GM19193 (cell line): ENCODE measurements around the gene SLC9C2.

Experiments
- POLR2A ChIP-seq: IDR thresholded peaks from 4 replicates; pipeline ENCODE4 v1.6.1; 2011; ENCODE audit not compliant: insufficient read depth, insufficient read length; ENCODE audit errors: extremely low read depth

Gene SLC9C2, protein sequence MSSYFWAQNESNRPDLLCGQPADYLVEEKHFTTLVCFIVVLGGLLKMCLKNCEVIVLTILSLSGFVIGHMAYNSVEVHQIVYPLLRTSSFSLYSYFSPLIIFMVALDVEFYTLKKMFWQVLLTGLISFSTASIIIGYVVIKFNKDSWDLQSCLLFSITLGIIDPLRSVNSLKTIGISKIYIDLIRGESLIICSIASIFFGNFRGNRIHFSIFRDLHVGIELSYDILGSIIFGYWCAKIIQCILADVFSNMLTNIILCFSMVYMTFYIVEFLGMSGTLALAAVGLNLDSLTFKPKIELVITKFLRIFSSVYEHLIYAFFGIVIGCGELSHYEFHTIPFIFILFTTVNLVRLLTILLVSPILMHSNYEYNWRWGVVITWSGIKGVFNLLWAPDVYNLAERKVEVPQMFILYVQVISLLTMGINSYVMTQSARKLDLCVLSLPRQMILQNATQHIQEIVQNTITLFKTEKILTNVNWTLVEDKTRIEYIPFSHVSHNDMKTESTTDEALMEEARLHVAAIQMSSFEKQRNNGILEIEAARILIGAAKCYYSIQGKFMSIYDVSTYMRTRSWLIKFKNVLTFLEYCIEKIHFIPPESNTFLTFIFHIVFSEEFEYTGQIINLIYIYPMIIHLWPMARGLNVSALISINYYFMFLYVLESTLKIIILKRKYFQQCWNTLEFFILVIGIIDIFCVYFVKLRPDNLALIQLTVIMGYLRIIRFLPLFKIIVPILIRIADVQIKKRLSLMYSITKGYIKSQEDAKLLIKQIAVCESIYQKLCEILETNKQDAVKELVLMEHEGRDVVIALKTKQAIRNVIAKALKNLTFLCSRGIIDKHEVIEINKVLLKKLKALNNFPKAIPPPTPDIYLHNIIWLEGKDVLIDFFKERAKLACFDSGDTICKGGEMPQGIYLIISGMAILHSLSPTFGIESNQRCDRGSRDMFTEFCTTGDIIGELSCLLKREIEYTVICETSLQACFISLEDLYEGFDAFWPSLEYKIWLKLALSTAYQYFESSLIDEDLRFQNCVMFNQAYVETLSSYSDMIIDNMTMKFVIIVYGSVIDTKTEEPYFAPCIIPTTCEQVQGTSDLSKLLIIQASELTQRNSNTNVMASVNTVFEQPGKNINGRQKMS

DNA sequence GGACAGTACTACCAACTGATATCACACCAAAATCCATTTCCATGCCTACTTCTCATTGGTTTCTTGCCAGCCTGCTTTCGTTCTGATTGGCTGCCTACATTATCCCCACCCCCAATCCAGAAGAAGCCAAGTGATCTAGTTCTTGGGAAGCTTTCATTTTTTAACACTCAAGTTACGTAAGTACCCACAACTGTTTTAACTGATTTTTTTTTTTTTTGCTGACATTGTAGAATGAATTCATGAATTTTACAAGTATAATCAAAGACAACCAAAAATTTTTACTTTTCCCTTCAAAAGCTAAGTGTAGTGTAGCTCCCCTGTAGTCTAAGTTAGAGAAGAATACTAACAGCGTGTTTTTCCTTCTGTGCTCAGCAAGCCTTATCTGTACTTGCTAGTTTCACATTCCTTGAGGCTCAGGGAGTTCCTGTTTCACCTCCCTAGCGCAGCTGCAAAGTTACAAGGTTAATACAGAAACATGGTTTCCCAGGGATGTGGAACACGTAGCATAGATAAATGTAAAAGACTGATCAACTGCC is at the start of gene SLC9C2:
SLC9C2 (minus strand) TSS at position 17 of the 536 bp plus-strand sequence. CDS start 1,296 bp downstream, outside the sequence.
- TF ChIP-seq POLR2A: no peak

DNA sequence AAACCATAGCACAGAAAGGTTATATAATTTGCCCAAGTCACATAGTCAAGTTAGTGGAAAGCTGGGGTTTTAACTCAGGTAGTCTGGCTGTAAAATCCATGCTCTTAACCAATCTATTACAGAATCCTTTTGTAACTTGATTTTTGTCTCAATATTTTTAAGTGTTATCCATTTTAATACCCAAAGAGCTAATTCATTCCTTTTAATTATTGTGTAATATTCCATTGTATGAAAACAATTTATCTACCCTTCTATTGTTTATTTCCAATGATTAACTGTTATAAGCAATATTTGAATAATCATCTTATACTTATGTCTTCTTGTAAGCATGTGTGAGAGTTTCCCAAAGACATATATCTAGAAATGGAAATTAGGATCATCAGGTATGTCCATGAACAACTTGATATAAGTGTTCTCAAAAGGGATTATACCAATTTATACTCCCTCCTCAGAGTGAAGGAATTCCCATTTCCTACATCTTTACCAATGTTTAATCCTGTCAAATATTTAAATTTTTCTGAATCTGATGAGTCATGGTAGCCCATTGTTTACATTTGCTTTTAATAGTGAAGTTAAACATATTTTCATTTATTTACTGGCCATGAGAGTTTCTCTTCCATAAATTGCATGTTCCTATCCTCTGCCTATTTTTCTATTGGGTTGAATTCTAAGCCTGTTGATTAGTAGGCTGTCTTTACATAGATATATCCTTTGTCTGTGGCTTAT is 46.2 kb upstream of the SLC9C2 start:
- TF ChIP-seq POLR2A: no peak

DNA sequence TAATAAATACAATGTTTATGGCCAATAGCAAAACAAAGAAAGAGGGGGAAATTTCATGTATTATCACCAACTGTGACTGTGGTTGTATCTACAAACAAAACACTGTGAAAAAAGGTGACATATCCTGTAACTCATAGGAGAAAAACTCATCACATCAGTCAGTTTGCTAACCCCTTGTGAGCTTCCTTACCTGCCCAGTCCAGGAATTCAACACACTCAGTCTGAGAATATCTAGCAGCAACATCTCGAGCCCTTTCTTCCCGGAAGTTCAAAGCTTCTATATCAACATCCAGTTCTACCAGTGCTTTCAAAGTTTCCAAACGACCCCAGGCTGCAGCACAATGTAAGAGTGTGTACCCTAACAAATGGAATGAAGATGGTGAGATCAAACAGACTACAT is 43.8 kb upstream of the SLC9C2 start:
- TF ChIP-seq POLR2A: no peak

DNA sequence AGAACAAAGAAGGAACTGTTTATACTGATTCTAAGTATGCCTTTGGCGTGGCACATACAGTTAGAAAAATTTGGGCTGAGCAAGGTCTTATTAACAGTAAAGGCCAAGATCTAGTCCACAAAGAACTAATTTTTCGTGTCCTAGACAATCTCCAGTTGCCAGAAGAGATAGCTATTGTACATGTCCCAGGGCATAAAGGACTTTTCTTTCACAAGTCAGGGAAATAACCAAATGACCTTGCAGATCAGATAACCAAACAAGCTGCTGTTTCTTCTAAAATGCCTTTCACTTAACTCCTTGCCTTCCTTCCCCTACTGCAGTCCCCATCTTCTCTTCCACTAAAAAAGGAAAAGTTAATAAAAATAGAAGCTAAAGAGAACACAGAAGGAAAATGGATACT is 36.2 kb upstream of the SLC9C2 start:
- no peak for TF ChIP-seq POLR2A

DNA sequence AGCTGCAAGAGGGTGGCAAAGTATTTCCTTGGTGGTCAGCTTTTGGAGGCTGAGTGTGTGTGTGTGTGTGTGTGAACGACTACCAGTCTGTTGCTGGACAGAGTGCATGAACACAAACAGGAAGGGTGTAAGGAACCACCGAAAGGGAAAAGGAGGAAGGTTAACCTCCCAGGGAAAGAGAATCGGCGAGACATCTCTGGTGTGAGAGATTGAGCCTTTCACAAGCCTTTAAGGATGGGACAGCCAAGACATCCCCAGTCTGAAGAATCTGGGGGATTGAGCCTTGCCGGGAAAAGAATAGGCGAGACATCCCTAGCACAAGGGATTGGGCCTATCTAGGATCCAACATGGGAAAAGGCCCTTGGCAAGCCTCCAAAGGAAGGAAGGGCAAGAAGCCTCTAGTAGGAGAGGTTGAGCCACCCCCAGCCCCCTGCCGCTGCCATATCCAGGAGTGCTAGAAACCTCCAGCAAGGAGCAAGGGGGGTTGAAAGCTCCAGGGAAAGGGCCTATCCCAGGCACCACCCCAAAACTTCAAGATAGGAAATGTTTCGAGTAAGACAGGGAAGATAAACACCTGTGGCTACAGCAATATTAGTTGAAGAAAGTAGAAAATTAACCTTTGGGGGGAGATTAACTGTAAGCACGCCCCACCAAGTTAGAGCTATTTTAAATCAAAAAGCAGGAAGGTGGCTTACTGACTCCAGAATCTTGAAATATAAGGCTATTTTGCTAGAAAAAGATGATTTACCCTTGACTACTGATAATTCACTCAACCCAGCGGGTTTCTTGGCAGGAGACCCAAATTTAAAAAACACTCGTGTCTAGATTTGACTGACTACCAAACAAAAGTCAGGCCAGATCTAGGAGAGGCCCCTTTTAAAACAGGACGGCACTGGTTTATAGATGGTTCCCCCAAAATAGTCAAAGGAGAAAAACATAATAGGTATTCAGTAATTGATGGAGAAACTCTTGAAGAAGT is 35.5 kb upstream of the SLC9C2 start:
- TF ChIP-seq POLR2A: no peak

DNA sequence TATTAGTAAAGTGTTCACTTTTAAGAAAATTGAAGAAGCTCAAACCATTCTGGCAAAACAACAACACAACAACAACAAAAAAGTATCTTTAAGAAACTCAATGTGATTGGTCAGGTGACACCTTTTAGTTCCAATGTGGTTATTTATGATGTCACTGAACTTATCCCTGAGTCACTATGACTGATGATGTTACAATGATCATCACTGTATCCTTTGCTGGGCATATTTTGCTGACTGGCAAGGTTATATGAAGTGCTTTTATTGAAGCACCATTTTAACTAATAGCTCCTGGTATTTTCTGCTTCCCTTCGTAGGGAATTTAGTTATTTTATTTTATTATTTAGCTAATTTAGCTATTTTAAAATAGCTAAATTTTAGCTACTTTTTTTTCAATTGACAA is 32.2 kb upstream of the SLC9C2 start, which contains the start of gene TEX50:
TEX50 (plus strand) TSS at position 223 of the 400 bp plus-strand sequence. CDS start 184 bp downstream, outside the sequence.
- no peak for TF ChIP-seq POLR2A

DNA sequence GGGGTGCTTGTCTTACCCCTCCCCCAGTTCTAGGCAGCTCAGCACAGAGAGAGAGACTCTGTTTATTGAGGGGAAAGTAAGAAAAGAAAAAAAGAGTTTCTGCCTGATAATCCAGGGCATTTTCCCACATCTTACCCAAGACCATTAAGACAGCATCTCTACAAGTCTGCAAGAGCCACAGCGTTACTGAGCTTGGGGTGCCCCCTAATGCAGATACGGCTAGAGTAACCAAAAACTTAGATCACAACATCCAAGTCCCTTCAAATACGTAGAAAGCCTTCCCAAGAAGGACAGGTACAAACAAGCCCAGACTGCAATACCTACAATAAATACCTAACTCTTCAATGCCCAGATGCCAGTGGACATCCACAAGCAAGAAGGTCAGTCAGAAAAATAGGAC is 26.0 kb upstream of the SLC9C2 start:
- TF ChIP-seq POLR2A: no peak

DNA sequence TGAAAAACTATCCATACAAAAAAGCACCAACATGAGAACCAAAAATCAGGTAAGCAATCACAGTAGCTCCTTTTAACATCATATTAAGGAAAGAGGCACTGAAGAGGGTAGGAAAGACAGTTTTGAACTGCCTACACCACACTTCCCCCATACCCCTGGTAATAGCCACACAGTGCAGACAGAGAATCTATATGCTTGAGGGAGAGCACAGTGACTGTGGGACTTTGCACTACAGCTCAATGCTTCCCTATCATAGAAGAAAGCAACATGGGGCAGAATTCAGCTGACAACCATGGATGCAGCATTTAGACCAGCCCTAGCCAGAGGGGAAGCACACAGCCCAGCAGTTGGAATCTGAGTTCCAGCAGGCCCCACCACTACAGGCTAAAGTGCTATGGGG is 24.4 kb upstream of the SLC9C2 start:
- TF ChIP-seq POLR2A: no peak

DNA sequence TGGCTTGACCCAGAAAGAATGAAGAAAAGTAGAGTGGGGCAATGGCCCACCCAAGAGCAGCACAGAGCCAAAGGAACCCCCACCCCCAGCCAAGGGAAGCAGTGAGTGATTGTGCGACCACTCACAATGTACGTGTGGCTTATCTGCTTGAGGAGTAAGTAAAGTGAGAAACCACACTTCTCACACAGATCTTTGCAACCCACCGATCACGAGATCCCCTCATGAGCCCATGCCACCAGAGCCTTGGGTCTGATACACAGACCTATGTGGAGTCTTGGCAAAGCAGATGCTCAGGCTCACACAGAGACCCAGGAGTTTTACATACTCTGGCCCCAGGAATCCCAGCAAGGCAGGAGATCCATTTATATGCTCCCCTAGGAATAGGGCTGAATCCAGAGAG is 14.0 kb upstream of the SLC9C2 start:
- TF ChIP-seq POLR2A: no peak

DNA sequence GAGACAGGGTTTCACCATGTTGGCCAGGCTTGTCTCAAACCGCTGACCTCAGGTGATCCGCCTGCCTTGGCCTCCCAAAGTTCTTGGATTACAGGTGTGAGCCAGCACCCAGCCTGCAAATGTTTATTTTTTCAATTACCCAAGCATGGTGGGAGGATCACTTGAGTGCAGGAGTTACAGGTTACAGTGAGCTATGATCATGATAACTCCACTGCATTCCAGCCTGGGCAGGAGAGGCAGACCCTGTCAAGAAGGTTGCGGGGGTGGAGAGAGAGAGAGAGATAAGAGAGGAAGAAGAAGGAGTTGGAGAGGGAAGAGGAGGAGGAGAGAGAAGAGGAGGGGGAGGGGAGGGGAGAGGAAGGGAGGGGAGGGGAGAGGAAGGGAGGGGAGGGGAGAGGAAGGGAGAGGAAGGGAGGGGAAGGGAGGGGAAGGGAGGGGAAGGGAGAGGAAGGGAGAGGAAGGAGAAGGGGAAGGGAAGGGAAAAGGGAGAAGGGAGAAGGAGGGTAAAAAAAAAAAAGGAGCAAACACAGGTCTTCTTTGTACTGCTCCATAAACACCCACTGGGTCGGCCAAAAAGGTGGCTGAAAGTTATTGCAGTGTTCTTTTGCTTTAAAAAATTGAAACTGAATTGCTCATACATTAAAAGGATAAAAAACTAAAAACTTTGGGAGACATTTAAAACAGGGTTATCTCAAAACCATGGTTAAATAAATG is 5.8 kb upstream of the SLC9C2 start:
- TF ChIP-seq POLR2A: no peak

DNA sequence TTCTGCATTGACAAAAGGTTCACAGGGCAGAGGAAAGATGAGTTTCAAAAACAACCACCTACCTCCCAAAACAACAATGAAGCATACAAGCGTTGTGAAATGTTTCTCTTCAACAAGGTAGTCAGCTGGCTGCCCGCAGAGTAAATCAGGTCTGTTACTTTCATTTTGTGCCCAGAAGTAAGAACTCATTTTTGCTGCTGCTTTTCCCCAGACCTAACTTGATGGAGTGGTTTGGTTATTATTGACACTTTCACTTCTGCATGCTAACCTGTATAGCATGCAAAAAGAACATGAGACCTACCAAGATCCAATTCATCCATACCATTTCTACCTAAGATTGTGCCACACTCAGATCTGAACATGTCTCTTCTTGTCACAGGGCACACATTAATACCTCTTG is 1.3 kb downstream of the SLC9C2 start:
- TF ChIP-seq POLR2A: no peak

DNA sequence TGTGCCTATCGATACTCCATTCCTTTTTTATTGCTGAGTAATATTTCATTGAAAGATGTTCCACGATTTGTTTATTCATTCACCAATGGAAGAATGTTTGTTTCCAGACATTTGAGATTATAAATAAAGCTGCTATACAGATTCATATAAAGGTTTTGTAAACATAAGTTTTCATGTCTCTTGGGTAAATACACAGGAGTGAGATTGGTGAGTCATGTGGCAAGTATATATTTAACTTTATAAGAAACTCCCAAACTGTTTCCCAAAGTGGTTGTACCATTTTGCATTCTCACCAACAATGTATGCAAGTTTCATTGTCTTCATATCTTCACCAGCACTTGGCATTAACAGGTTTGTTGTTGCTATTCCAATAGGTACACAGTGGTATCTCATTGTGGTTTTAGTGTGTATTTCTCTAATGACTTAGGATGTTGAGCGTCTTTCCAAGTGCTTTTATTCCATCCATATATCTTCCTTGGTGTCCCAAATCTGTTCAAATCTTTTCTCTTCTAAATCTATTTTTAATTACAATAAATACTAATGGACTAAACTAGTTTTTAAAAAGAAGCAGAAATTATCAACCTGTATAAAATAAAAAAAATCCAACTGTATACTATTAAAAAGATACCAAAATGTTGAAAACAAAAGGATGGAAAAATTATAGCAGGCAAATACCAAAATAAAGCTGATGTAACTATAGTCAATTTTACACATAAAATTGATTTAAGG is 6.6 kb downstream of the SLC9C2 start:
- no peak for TF ChIP-seq POLR2A
